Heart left ventricle (tissue), 16 donors: ENCODE data around the gene TDRD1. TPM values are rescaled to one million over a fixed set of nuclear protein-coding genes. Genes with fewer than 3 reads are reported as not detected.

Source experiments
- ATAC-seq, 4 donors: fragments of 200-7000 bp; cut with Tn5 transposase; one replicate each; pipeline ENCODE4 v1.9.1; 2020 to 2022; ENCODE audit warnings: moderate library complexity in 4 of 4, mild to moderate bottlenecking in 3 of 4, moderate number of reproducible peaks in 1 of 4
- DNase-seq, 5 donors: peaks; one replicate each; pipeline ENCODE4 v3.0.0-alpha.2; 2020
- H3K27ac ChIP-seq, 12 donors: fragments of 200-600 bp; sonication (generic) in 4 of 12; one replicate each; pipeline versions ENCODE4 v1.5.0 to v1.8.0; 2016 to 2022; ENCODE audit warnings: mild to moderate bottlenecking in 2 of 12
- H3K27me3 ChIP-seq, 9 donors: fragments of 200-600 bp; sonication (generic) in 2 of 9; one replicate each; pipeline versions ENCODE4 v1.5.1 to v1.8.0; 2016 to 2022; ENCODE audit warnings: mild to moderate bottlenecking in 3 of 9
- H3K36me3 ChIP-seq, 9 donors: fragments of 200-600 bp; sonication (generic) in 2 of 9; one replicate each; pipeline versions ENCODE4 v1.5.0 to v1.8.0; 2018 to 2022; ENCODE audit warnings: mild to moderate bottlenecking in 2 of 9
- H3K4me1 ChIP-seq, 12 donors: fragments of 200-600 bp; sonication (generic) in 4 of 12; one replicate each; pipeline versions ENCODE4 v1.5.0 to v1.8.0; 2016 to 2022; ENCODE audit warnings: mild to moderate bottlenecking in 3 of 12
- H3K4me3 ChIP-seq, 12 donors: fragments of 200-600 bp; sonication (generic) in 4 of 12; one replicate each; pipeline versions ENCODE4 v1.5.0 to v1.8.0; 2017 to 2022; ENCODE audit warnings: mild to moderate bottlenecking in 9 of 12, moderate library complexity in 4 of 12
- H3K9me3 ChIP-seq, 12 donors: fragments of 200-600 bp; sonication (generic) in 4 of 12; one replicate each; pipeline versions ENCODE4 v1.5.0 to v1.8.0; 2016 to 2022; ENCODE audit warnings: mild to moderate bottlenecking in 1 of 12
- CTCF ChIP-seq, 12 donors: fragments of 200-600 bp; sonication (generic) in 4 of 12; IDR thresholded peaks; one replicate each; pipeline versions ENCODE4 v1.5.0 to v1.8.0; 2018 to 2022; ENCODE audit warnings: antibody characterized with exemption in 12 of 12, mild to moderate bottlenecking in 5 of 12
- POLR2A ChIP-seq, 2 donors: fragments of 450-650 bp; IDR thresholded peaks; one replicate each; pipeline ENCODE4 v1.6.1; 2017; ENCODE audit warnings: antibody characterized with exemption in 2 of 2, mild to moderate bottlenecking in 2 of 2, moderate library complexity in 2 of 2
- WGBS, 4 donors: extraction: QIAGEN DNeasy Blood & Tissue Kit in 2 of 4; methylation state at CpG; one replicate each; pipeline versions ENCODE4 v1.1.5 to v1.1.7; 2013 to 2018; 5-methylcytosine and 5-hydroxymethylcytosine counted together
- intact Hi-C, 10 donors: fragments of 100-400 bp; cut with DNase I; formaldehyde crosslinking; loops; one replicate each; pipeline versions ENCODE4 v1.11.1 to v1.14.2; 2022
- polyA plus RNA-seq, 2 donors: library from polyadenylated mRNA; stranded (reverse); fragments of 200-250 nt; gene quantifications; one replicate each; pipeline ENCODE4 v1.2.3, GENCODE V29; 2013
- total RNA-seq, 9 donors: library from RNA; depleted of rRNA in 2 of 9; stranded (reverse); fragments of >200 nt in 2 of 9; fragmentation: NEBNext Ultra II Directional in 3 of 9; extraction: Animal tissue kit (Norgen Biotek cat#: 25700) in 3 of 9; gene quantifications; one replicate each; pipeline versions ENCODE4 v1.1.0 to v1.2.4, GENCODE V29; 2016 to 2023
- donor health status: ischemic (EF 13 %, LVEDD 7.1; RV severe dilation, severe dysfunction).
- donor health status: healthy with polysubstance abuse.
- donor health status: DM: no; HTN: yes; CAD: no.
- donor health status: DM: no; HTN: no; CAD: no.
- donor health status: ischemic (EF 25% LVEDD 6.9; RV normal size, moderate dysfunction).
- donor health status: ischemic (EF 25% LVEDD 5.7; RV mildly dilated, moderate dysfunction).
- donor health status: healthy.
- donor health status: DM: yes; HTN: yes; CAD: no.
- donor health status: ischemic (EF 35%, LVEDD 5.7; RV mildly dilated, moderate dysfunction).
- donor health status: nonischemic (EF 11% LVEDD 7.7; RV severe dilation, severe dysfunction).
- donor health status: DM: yes; HTN: yes; CAD: no.
- donor health status: PGD.
- donor health status: ischemic (EF 29% LVEDD 5.4; RV normal size, mild dysfunction).
- donor health status: nonischemic (EF 23%, LVEDD 6.1; RV moderate dilation, normal function).

The TDRD1 gene
- total and polyA plus RNA-seq, 11 donors = 0.08 to 3.8 (median 1.8) TPM

- 88 to 91% (median 89%) methylated on average over 6 of the region's 6 CpGs for WGBS, 4 donors
- DNase-seq = peak in 1 of 5 donors; percentile 14
These were observed 93.5 kb downstream of the TDRD1 start for GRCh38 chr10:114272696-114273095.

DNA sequence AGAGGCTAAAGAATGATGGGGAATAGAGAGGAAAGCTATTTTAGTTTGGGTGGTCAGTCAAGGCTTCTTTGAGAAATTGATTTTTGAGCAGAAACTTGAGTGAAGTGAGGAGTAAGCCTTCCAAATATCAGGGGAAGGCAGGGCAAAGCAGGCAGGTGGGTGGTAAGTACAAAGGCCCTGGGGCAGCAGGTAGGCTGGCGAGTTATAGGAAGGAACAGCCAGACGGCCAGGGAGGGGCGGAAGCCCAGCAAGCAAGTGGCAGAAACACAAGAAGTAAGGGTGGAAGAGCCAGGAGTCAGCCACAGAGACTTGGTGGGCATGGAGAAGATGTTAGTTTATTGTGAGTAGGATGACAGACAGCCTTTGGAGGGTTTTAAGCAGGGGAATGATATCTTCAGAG is 94.8 kb downstream of the TDRD1 start:
- TF ChIP-seq POLR2A (IDR thresholded peaks at IDR 0.05) (no peak), CTCF (IDR thresholded peaks at IDR 0.05) (no peak)
- ATAC-seq (no peak), DNase-seq (peak in 1 of 5 donors; percentile 27)
- WGBS, 4 donors = 90 to 97% (median 95%) methylated on average over 3 of the region's 3 CpGs
- H3K27ac ChIP-seq = no peak overlapping the region
- no peaks in the 10 kb centered on the region for H3K9me3 ChIP-seq
- H3K27me3 ChIP-seq = no peaks in the 10 kb centered on the region
- intact Hi-C loops = no loop called here
- H3K4me3 ChIP-seq = no peak overlapping the region
- H3K4me1 ChIP-seq = peaks cover 0 to 23% (median 5%) of the 10 kb centered on the region in 12 donors
- no peaks in the 10 kb centered on the region for H3K36me3 ChIP-seq

More at GRCh38 chr10:114272696-114273095, 93.5 kb downstream of the TDRD1 start:
- intact Hi-C loops = no loop called here
- Histone ChIP-seq H3K27me3 (no peaks in the 10 kb centered on the region), H3K4me1 (peaks cover 0 to 23% (median 5%) of the 10 kb centered on the region in 12 donors), H3K27ac (no peak overlapping the region), H3K9me3 (no peaks in the 10 kb centered on the region), H3K4me3 (no peak overlapping the region), H3K36me3 (no peaks in the 10 kb centered on the region)
- TF ChIP-seq CTCF (IDR thresholded peaks at IDR 0.05) (no peak), POLR2A (IDR thresholded peaks at IDR 0.05) (no peak)
- ATAC-seq = no peak

DNA sequence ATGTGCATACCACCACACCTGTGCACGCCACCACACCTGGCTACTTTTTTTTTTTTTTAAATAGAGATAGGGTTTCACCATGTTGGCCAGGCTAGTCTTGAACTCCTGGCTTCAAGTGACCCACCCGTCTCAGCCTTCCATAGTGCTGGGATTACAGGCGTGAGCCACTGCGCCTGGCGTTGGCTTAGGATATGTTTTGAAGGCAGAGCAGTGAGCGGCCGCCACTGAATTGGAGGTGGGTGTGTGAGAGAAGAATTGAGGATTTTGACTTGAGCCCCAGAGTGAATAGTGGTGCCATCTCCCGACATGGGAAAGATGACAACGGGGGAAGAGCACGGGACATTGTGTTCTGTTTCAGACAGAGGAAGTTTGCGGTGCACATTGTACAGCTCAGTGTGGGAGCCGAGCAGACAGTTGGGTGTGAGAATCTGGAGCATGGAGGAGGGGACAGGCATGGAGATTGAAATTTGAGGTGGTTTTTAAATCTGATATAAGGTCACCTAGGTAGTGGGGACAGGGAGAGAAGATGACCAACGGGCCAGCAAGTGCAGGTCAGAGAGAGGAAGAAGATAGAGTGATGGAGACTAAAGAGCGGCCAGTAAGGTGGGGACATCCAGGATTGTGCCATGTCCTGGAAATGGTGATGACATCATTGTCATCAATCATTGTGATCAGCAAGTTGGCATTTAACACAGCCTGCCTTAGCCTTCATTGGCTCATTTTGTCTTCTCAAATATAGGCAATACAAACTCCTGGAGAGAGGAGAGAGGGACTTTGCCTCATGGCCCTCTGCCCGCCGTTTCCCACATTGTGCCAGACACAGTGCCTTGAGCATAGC is 95.7 kb downstream of the TDRD1 start:
- TF ChIP-seq CTCF (IDR thresholded peaks at IDR 0.05) (no peak), POLR2A (IDR thresholded peaks at IDR 0.05) (no peak)
- ATAC-seq = no peak
- no peaks in the 10 kb centered on the region for H3K36me3 ChIP-seq
- H3K9me3 ChIP-seq = no peaks in the 10 kb centered on the region
- WGBS, 4 donors = 92 to 94% (median 93%) methylated on average over 16 of the region's 16 CpGs
- H3K27ac ChIP-seq = no peak overlapping the region
- DNase-seq = peak in 1 of 5 donors; percentile 46
- intact Hi-C loops = no loop called here
- no peak overlapping the region for H3K4me3 ChIP-seq
- no peaks in the 10 kb centered on the region for H3K27me3 ChIP-seq
- H3K4me1 ChIP-seq = peaks cover 0 to 23% (median 5%) of the 10 kb centered on the region in 12 donors

DNA sequence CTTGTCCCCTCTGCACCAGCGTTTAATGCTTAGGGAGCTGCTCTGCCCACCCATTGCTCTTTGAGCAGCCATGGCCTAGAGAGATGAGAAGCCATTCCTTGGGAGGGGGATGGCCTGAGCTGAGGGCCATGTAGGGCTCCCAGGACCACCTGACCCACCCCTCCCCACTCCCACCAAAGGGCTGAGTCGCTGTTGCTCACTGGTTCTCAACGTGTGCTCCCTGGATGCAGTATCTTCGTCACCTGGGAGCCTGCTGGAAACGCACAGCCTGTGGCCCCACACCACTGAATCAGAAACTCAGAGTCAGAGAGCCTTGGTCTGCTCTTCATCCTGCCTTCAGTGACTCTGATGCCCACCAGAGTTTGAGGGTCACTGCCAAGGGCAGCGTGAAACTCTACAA is 96.9 kb downstream of the TDRD1 start:
- no peak for TF ChIP-seq CTCF (IDR thresholded peaks at IDR 0.05)
- no peak for TF ChIP-seq POLR2A (IDR thresholded peaks at IDR 0.05)
- H3K4me3 ChIP-seq = no peak overlapping the region
- no peak for DNase-seq
- H3K9me3 ChIP-seq = no peaks in the 10 kb centered on the region
- H3K27ac ChIP-seq = no peak overlapping the region
- no peaks in the 10 kb centered on the region for H3K36me3 ChIP-seq
- peaks cover 0 to 14% (median 3%) of the 10 kb centered on the region in 12 donors for H3K4me1 ChIP-seq
- 87 to 92% (median 91%) methylated on average over 6 of the region's 6 CpGs for WGBS, 4 donors
- no peaks in the 10 kb centered on the region for H3K27me3 ChIP-seq
- intact Hi-C loops = no loop called here
- ATAC-seq = no peak
